ENCODE results near the gene NPIPB5. TPM values are rescaled to one million over a fixed set of nuclear protein-coding genes. Genes with fewer than 3 reads are reported as not detected.
"Not testable (repeated sequence)": the region's sequence is repeated elsewhere in the genome, so short reads cannot be mapped to it uniquely, and the experiment has no call there.

Gene NPIPB5
- total RNA-seq, result 35.2 and 59.4 TPM in 2 replicates

DNA sequence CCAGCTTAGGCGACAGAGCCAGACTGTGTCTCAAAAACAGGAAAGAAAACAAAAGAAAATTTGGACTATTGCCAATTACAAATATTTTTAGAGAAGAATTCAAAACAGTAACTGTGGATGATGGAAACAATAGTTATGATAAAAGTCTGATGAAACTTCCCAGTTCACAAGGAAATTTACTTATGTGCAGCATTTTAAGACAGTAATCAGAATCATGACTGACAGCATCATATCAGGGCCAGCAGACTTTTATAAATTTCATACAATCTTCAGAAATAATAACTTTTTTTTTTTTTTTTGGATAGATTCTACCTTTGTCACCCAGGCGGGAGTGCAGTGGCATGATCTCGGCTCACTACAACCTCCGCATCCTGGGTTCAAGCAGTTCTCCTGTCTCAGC lies at the start of gene NPIPB5:
Gene NPIPB5 (plus strand): TSS at position 301 of the 400 bp plus-strand sequence. CDS start 2,911 bp downstream, outside the sequence.
- not testable (repeated sequence) for DNase-seq (ENCODE audit: low read depth in 2 of 2)

DNA sequence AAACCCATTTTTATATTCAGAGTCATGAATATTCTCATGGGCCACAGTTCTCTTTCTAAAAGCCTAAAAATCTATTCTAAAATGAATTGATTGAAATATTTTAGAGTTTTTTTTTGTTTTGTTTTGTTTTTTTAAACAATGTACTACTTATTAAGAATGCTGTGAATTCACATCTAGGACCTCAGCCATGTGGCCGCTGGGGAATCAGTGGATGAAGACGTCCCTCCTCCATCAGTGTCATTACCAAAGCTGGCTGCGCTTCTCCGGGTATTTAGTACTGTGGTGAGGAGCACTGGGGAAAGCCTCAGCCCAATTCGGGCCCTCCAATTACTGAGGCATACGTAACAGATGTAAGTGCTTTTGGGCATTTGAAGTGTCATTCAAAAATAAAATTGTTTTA lies 41.8 kb upstream of the NPIPB5 start:
- not testable (repeated sequence) for DNase-seq (ENCODE audit: low read depth in 2 of 2)

DNA sequence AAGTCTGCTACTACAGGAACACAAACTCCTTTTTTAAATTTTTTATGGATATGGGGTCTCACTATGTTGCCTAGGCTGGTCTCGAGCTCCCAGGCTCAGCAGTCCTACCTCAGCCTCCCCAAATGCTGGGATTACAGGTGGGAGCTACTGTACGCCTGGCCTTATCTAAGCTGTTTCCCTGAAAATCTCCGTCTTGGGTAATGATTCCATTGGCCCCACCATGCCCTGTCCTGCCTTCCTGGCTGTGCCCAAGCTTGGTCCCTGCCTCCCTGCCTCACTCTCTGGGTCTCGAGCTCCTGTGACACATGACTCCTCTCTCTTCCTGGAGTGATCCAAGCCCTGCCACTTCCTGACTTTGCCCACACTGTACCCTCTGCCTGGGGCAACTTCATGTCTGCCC lies 27.3 kb downstream of the NPIPB5 start:
- DNase-seq (ENCODE audit: low read depth in 2 of 2), result not testable (repeated sequence)

DNA sequence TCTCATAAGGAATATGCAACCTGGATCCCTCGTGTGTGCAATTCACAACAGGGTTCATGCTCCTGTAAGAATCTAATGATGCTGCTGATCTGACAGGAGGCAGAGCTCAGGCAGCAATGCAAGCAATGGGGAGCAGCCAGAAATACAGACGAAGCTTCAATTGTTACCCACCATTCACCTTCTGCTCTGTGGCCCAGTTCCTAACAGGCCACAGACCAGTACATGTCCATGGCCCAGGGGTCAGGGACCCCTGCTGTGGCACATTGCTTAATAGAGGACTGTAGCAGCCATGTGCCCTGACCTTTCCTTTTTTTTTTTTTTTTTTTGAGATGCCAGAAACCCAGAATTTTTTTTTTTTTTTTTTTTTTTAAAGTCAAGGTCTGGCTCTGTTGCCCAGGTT lies 34.1 kb downstream of the NPIPB5 start:
- DNase-seq (ENCODE audit: low read depth in 2 of 2), result not testable (repeated sequence)

DNA sequence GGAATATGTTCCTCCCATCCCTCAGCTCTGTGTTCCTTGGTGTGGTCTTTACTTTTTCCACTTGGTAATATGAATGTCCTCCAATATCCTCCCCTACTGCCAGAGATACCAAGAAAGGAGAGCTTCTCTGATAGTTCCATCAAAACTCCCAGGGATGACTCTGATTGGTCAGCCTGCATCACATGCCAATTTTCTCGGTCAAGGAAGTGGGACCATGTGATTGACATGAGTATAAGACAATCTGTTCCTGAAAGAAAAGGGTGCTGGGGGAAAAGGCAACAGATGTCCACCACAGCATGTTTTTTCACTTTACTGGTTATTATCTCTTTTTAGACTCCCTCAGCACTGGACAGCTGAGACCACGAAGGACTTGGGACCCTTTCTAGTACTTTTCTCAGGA lies 35.9 kb downstream of the NPIPB5 start:
- not testable (repeated sequence) for DNase-seq (ENCODE audit: low read depth in 2 of 2)

DNA sequence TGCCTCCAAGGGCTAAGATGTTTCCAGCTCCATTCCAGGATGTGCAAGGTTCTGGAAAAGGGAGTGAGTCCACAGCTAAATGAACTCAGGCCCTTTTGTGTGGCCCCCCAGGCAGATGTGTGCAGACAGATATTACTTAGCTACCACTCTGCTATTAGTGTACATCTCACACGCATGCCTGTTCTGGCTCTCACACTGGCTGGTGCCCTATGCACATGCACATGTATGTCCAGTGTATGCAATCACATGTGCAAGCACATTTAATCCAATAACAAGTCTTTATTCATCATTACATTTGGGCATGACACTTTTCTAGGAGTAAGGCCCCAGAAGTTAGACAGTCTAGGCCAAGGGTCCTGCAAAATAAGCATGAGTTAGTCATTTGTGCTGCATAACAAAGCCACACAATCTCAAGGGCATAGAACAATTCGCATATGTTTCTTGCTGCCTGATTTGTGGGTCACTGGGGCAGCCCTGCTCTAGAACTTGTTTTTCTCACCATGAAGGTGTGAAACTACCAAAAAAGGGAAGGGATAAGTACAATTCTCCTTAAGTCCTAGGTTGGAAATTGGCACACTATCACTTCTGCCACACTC lies 36.6 kb downstream of the NPIPB5 start:
- not testable (repeated sequence) for DNase-seq (ENCODE audit: low read depth in 2 of 2)

DNA sequence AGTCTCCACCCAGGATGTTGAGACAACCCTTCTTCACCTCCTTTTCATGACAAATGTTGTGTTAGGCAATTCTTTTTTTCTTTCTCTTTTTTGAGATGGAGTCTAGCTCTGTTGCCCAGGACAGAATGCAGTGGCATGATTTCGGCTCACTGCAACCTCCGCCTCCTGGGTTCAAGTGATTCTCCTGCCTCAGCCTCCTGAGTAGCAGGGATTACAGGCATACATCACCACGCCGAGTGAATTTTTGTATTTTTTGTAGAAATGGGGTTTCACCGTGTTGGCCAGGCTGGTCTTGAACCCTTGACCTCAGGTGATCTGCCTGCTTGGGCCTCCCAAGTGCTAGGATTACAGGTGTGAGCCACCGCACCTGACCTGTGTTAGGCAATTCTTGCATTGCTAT lies 39.2 kb downstream of the NPIPB5 start:
- DNase-seq (ENCODE audit: low read depth in 2 of 2), result not testable (repeated sequence)

DNA sequence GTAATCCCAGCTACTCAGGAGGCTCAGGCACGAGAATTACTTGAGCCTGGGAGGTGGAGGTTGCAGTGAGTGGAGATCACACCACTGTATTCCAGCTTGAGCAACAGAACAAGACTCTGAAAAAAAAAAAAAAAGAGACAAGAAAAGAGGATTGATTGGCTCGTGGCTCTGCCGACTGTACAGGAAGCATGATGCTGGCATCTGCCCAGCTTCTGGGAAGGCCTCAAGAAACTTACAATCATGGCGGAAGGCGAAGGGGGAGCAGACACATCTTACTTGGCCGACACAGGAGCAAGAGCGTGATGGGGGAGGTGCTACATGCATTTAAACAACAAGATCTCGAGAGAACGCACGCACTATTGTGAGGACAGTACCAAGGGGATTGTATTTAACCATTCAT lies 40.5 kb downstream of the NPIPB5 start:
- not testable (repeated sequence) for DNase-seq (ENCODE audit: low read depth in 2 of 2)

DNA sequence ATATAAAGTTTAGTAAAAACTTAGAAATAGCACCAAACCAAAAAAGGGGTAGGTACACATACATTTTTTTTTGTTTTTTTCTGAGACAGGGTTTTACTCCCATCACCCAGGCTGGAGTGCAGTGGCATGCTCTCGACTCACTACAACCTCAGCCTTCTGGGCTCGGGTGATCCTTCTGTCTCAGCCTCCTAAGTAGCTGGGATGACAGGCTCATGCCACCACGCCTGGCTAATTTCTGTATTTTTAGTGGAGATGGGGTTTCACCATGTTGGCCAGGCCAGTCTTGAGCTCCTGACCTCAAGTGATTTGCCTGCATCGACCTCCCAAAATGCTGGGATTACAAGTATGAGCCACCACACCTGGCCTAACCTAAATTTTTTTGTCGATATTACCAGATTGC lies 41.0 kb downstream of the NPIPB5 start:
- not testable (repeated sequence) for DNase-seq (ENCODE audit: low read depth in 2 of 2)

DNA sequence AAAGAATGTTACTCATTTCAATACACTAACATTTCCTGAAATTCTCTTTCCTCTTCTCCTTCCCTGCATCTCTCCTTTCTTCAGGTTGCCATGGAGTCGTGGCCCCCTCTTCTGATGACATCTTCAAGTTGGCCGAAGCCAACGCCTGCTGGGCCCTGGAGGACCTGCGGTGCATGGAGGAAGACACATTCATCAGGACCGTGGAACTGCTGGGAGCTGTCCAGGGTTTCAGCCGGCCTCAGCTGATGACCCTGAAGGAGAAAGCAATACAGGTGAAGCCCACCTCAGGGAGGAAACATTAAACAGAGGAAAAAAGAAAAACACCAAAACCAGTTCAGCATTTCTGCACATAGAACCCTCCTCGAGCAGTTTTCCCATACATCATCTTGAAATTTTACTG lies 46.1 kb downstream of the NPIPB5 start:
- not testable (repeated sequence) for DNase-seq (ENCODE audit: low read depth in 2 of 2)

Other genes with a start within 250 kb of the NPIPB5 start
- 31.8 and 57.5 TPM in 2 replicates for gene POLR3E, start 213.5 kb upstream of the NPIPB5 start, total RNA-seq
- gene CDR2, start 136.3 kb upstream of the NPIPB5 start, total RNA-seq, result 20.9 and 28.2 TPM in 2 replicates

All from dermis microvascular lymphatic vessel endothelial cell (primary cell).